C1 segment of cervical spinal cord (tissue), 14 donors: ENCODE data around the gene LGI2.
"Not testable (repeated sequence)": the region's sequence is repeated elsewhere in the genome, so short reads cannot be mapped to it uniquely, and the experiment has no call there.

ENCODE experiments used
- DNase-seq, 14 donors: peaks; one replicate each; lab custom pipeline; 2025; lab: John Stamatoyannopoulos, UW

LGI2 gene

GRCh38 chr4:25050370-25051078 is 19.8 kb upstream of the LGI2 start:
- DNase-seq: no peak

GRCh38 chr4:25043548-25043947 is 12.8 kb upstream of the LGI2 start:
- no peak for DNase-seq

GRCh38 chr4:25033526-25033925 is 2.8 kb upstream of the LGI2 start:
- DNase-seq: no peak

GRCh38 chr4:25032126-25032525 is 1.4 kb upstream of the LGI2 start:
- no peak for DNase-seq

- DNase-seq: peak in 3 of 14 donors; percentile 8 to 22 (median 14)
These were observed 403 bp upstream of the LGI2 start for GRCh38 chr4:25031077-25031621.

GRCh38 chr4:25029479-25030276 is 1.1 kb downstream of the LGI2 start:
- DNase-seq: no peak

- DNase-seq: no peak
These were observed 1.9 kb downstream of the LGI2 start for GRCh38 chr4:25028851-25029250.

GRCh38 chr4:25022766-25023165 is 8.0 kb downstream of the LGI2 start:
- DNase-seq: no peak

- no peak for DNase-seq
These were observed 9.5 kb downstream of the LGI2 start for GRCh38 chr4:25021216-25021615.

GRCh38 chr4:25020236-25020635 is 10.5 kb downstream of the LGI2 start:
- no peak for DNase-seq

GRCh38 chr4:25019501-25019900 is 11.2 kb downstream of the LGI2 start:
- no peak for DNase-seq

GRCh38 chr4:25015012-25015411 is 15.7 kb downstream of the LGI2 start:
- DNase-seq: no peak

- DNase-seq: not testable (repeated sequence)
These were observed 16.1 kb downstream of the LGI2 start for GRCh38 chr4:25014662-25014983.

- DNase-seq: no peak
These were observed 16.7 kb downstream of the LGI2 start for GRCh38 chr4:25013756-25014661.

GRCh38 chr4:25012655-25013054 is 18.1 kb downstream of the LGI2 start:
- DNase-seq: no peak

GRCh38 chr4:25011135-25011866 is 19.4 kb downstream of the LGI2 start:
- DNase-seq: no peak

GRCh38 chr4:25007598-25007997 is 23.1 kb downstream of the LGI2 start:
- DNase-seq: peak in 1 of 14 donors; percentile 8

GRCh38 chr4:25002681-25003080 is 28.1 kb downstream of the LGI2 start:
- no peak for DNase-seq

- DNase-seq: no peak
These were observed 29.2 kb downstream of the LGI2 start for GRCh38 chr4:25001509-25001908.

GRCh38 chr4:25000639-25001038 is 30.1 kb downstream of the LGI2 start:
- DNase-seq: no peak

GRCh38 chr4:24999392-25000089 is 31.2 kb downstream of the LGI2 start:
- DNase-seq: no peak
